DND-41 (cell line): ENCODE measurements around the gene NUDT6.

Source experiments
- CTCF ChIP-seq: IDR thresholded peaks from 2 replicates; pipeline ENCODE4 v1.5.1; 2012; ENCODE audit warnings: borderline replicate concordance, low read length, moderate library complexity, mild to moderate bottlenecking; ENCODE audit not compliant: poor library complexity, severe bottlenecking; ENCODE audit errors: extremely low read depth
- EZH2 ChIP-seq: IDR thresholded peaks from 3 replicates; pipeline ENCODE4 v1.6.1; 2012; ENCODE audit warnings: borderline replicate concordance, low read depth, mild to moderate bottlenecking, moderate library complexity, low read length, inconsistent platforms; ENCODE audit not compliant: severe bottlenecking

GRCh38 chr4:122963216-122963615, 40.8 kb upstream of the NUDT6 start:
- TF ChIP-seq CTCF (no peak), EZH2 (no peak)
